Gastrocnemius medialis (tissue), 4 donors: ENCODE results near the gene ALG12. TPM values are rescaled to one million over a fixed set of nuclear protein-coding genes. Genes with fewer than 3 reads are reported as not detected.

ENCODE experiments used
- ATAC-seq, 2 donors: fragments of 150-250 bp; one replicate each; pipeline ENCODE4 v1.9.1; 2016
- DNase-seq, 2 donors: peaks; one replicate each; pipeline ENCODE4 v3.0.0-alpha.2; 2019
- H3K27ac ChIP-seq, 4 donors: fragments of 200-600 bp; sonication (generic); 1 replicate in 1 of 4; 2 replicates in 3 of 4; pipeline ENCODE4 v1.5.1; 2016 to 2018; ENCODE audit warnings: mild to moderate bottlenecking in 2 of 4, moderate library complexity in 1 of 4
- H3K27me3 ChIP-seq, 3 donors: fragments of 200-600 bp; sonication (generic) in 2 of 3; 1 replicate in 1 of 3; 2 replicates in 2 of 3; pipeline versions ENCODE4 v1.5.1 to v1.6.0; 2016 to 2019; ENCODE audit warnings: mild to moderate bottlenecking in 1 of 3, moderate library complexity in 1 of 3
- H3K36me3 ChIP-seq, 2 donors: fragments of 200-600 bp; sonication (generic) in 1 of 2; one replicate each; pipeline ENCODE4 v1.5.1; 2017 to 2018
- H3K4me1 ChIP-seq, 2 donors: fragments of 200-600 bp; sonication (generic) in 1 of 2; one replicate each; pipeline ENCODE4 v1.5.1; 2016 to 2017; ENCODE audit warnings: mild to moderate bottlenecking in 2 of 2
- H3K4me3 ChIP-seq, 4 donors: fragments of 200-600 bp; sonication (generic) in 3 of 4; 1 replicate in 1 of 4; 2 replicates in 3 of 4; pipeline ENCODE4 v1.5.1; 2016 to 2019; ENCODE audit warnings: mild to moderate bottlenecking in 2 of 4
- H3K9me3 ChIP-seq, 3 donors: fragments of 200-600 bp; sonication (generic) in 2 of 3; 1 replicate in 1 of 3; 2 replicates in 2 of 3; pipeline ENCODE4 v1.5.1; 2016 to 2019
- CTCF ChIP-seq, 5 experiments: fragments of 450-650 bp in 3 of 5; fragments of 200-600 bp in 2 of 5; sonication (generic) in 2 of 5; IDR thresholded peaks in 4 of 5; conservative IDR thresholded peaks in 1 of 5; 1 replicate in 4 of 5; 2 replicates in 1 of 5; pipeline ENCODE4 v1.5.1; 2016 to 2019; ENCODE audit warnings: antibody characterized with exemption in 5 of 5, mild to moderate bottlenecking in 3 of 5, moderate library complexity in 3 of 5
- POLR2A ChIP-seq, 2 donors: fragments of 450-650 bp; IDR thresholded peaks; one replicate each; pipeline ENCODE4 v1.6.1; 2017; ENCODE audit warnings: antibody characterized with exemption in 2 of 2, mild to moderate bottlenecking in 2 of 2, moderate library complexity in 2 of 2
- in situ Hi-C, 4 donors: fragments of 200-750 bp; cut with MboI; loops; one replicate each; pipeline versions ENCODE4 v1.15.0 to v1.8.0; 2017; ENCODE audit warnings: low sequenced_read_pairs in 4 of 4
- intact Hi-C: fragments of 100-400 bp; cut with DNase I; formaldehyde crosslinking; loops from one replicate; pipeline ENCODE4 v1.15.1; 2023; ENCODE audit warnings: low total_unique reads
- total RNA-seq, 4 donors: library from RNA; depleted of rRNA; stranded (reverse); fragments of >200 nt; gene quantifications; one replicate each; pipeline versions ENCODE4 v1.1.0 to v1.2.3, GENCODE V29; 2016

Gene ALG12
- total RNA-seq, 4 donors from 2014 or later: 6.4 to 9.6 (median 8.2) TPM

- Histone ChIP-seq H3K36me3 (no peaks in the 10 kb centered on the region), H3K4me3 (peak overlapping the region; percentile 0 to 62 (median 42)), H3K27ac (peak overlapping the region; percentile 96 to 99 (median 96)), H3K9me3 (no peaks in the 10 kb centered on the region), H3K27me3 (no peaks in the 10 kb centered on the region), H3K4me1 (peaks cover 45 to 50% of the 10 kb centered on the region in 2 donors)
- TF ChIP-seq POLR2A (IDR thresholded peaks at IDR 0.05) (peak; percentile 58 to 64), CTCF (IDR thresholded peaks at IDR 0.05 in 4 of 5, conservative IDR thresholded peaks at IDR 0.05 in 1 of 5) (no peak)
- DNase-seq (peak in 1 of 2 donors; percentile 68), ATAC-seq (peak in 1 of 2 donors; percentile 10)
- intact Hi-C loops: loop anchor here (1.0 to 10.0 kb wide), 3 partner anchors 23 to 268 kb away; partner anchors contain the start of genes PIM3 and SELENOO
- in situ Hi-C loops: loop anchor here in 2 of 4 donors (10.0 kb wide), 2 partner anchors 48 to 268 kb away; partner anchors contain the start of gene SELENOO (in 1 of the 2)
Observed at GRCh38 chr22:49936973-49937757, 18.9 kb upstream of the ALG12 start.

DNA sequence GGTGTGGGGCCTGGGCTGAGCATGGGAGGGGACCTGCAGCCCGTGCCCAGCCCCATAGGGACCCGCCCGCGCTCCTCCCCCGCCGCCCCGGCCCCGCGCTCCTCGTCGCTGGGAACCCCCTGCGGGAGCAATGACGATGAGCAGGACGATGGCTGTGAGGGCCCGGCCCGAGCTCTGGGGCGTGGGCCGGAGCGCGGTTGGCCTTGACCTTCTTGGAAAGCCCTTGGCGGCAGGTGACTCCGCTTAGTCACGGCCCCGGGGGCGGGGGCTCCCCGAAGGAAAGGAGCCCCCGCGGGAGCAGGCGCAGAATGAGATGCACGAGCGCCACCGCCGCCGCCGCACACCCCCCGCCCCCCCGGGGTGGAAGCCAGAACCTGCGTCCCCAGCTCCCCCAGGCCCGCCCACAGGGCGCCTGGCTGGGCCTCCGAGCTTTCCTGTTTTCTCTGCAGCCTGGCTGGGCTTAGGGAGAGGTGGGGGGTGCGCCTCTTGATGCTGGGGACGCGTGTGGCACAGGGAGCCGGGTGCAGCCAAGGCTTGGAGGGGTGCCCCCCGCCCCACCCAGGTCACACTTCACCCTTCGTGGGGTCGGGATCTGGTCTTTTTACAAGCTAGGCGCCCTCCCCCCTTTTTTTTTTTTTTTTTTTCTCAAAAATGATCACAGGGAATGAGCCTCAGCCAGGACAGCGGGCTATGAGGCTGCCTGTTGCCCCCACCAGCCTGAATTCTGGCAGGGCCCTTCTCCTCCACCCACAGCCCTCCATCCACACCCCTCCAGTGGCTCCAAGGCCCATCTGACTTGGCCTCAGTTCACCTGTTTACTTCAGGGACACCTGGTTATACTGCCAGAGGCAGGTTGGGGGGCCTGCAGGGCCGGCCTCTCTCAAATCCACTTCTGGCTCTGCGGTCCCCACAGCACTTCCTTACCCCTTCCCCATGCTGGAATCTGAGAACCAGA lies 18.1 kb upstream of the ALG12 start:
- intact Hi-C loops: loop anchor here (1.0 to 10.0 kb wide), 3 partner anchors 24 to 269 kb away; partner anchors contain the start of genes PIM3 and SELENOO
- ATAC-seq (peak; percentile 47 to 53), DNase-seq (peak; percentile 87 to 95)
- no peak for TF ChIP-seq CTCF (IDR thresholded peaks at IDR 0.05 in 4 of 5, conservative IDR thresholded peaks at IDR 0.05 in 1 of 5)
- peak; percentile 75 to 77 for TF ChIP-seq POLR2A (IDR thresholded peaks at IDR 0.05)
- Histone ChIP-seq H3K27ac (peak overlapping the region; percentile 96 to 99 (median 96)), H3K36me3 (no peaks in the 10 kb centered on the region), H3K27me3 (no peaks in the 10 kb centered on the region), H3K4me3 (peak overlapping the region; percentile 40 to 62 (median 47)), H3K9me3 (no peaks in the 10 kb centered on the region), H3K4me1 (peaks cover 50 to 55% of the 10 kb centered on the region in 2 donors)
- in situ Hi-C loops: loop anchor here in 2 of 4 donors (10.0 kb wide), 2 partner anchors 49 to 269 kb away; partner anchors contain the start of gene SELENOO (in 1 of the 2)

- no peaks in the 10 kb centered on the region for H3K27me3 ChIP-seq
- TF ChIP-seq POLR2A (IDR thresholded peaks at IDR 0.05) (no peak), CTCF (IDR thresholded peaks at IDR 0.05 in 4 of 5, conservative IDR thresholded peaks at IDR 0.05 in 1 of 5) (no peak)
- peak overlapping the region; percentile 96 to 99 (median 96) for H3K27ac ChIP-seq
- in situ Hi-C loops: loop anchor here in 2 of 4 donors (10.0 kb wide), 2 partner anchors 49 to 269 kb away; partner anchors contain the start of gene SELENOO (in 1 of the 2)
- H3K9me3 ChIP-seq: no peaks in the 10 kb centered on the region
- H3K4me3 ChIP-seq: peak overlapping the region; percentile 43 to 62 (median 54)
- DNase-seq (no peak), ATAC-seq (no peak)
- peaks cover 55 to 60% of the 10 kb centered on the region in 2 donors for H3K4me1 ChIP-seq
- H3K36me3 ChIP-seq: no peaks in the 10 kb centered on the region
- intact Hi-C loops: loop anchor here (10.0 kb wide), 1 partner anchor 269 kb away; the partner anchor contains the start of gene SELENOO
Observed at GRCh38 chr22:49935561-49935960, 17.3 kb upstream of the ALG12 start.

- intact Hi-C loops: loop anchor here (5.0 to 10.0 kb wide), 2 partner anchors 270 to 407 kb away; partner anchors contain the start of genes PPP6R2 and SELENOO
- peaks cover 60 to 61% of the 10 kb centered on the region in 2 donors for H3K4me1 ChIP-seq
- no peaks in the 10 kb centered on the region for H3K27me3 ChIP-seq
- H3K9me3 ChIP-seq: no peaks in the 10 kb centered on the region
- H3K36me3 ChIP-seq: no peaks in the 10 kb centered on the region
- H3K27ac ChIP-seq: peak overlapping the region; percentile 96 to 99 (median 96)
- ATAC-seq: no peak
- peak overlapping the region; percentile 51 to 87 (median 60) for H3K4me3 ChIP-seq
- peak; percentile 72 to 77 for DNase-seq
- TF ChIP-seq CTCF (IDR thresholded peaks at IDR 0.05 in 4 of 5, conservative IDR thresholded peaks at IDR 0.05 in 1 of 5) (no peak), POLR2A (IDR thresholded peaks at IDR 0.05) (no peak)
- in situ Hi-C loops: loop anchor here (5.0 to 10.0 kb wide), 6 partner anchors 50 to 270 kb away; partner anchors contain the start of gene SELENOO (in 1 of the 4)
Observed at GRCh38 chr22:49934891-49935557, 16.8 kb upstream of the ALG12 start.
